ENCODE data around the gene TMC8. TPM values are rescaled to one million over a fixed set of nuclear protein-coding genes. Genes with fewer than 3 reads are reported as not detected.
"Not testable (repeated sequence)": the region's sequence is repeated elsewhere in the genome, so short reads cannot be mapped to it uniquely, and the experiment has no call there.

Gene TMC8
- total RNA-seq, 1 experiment from 2014 or later, result 4.6 TPM

DNA sequence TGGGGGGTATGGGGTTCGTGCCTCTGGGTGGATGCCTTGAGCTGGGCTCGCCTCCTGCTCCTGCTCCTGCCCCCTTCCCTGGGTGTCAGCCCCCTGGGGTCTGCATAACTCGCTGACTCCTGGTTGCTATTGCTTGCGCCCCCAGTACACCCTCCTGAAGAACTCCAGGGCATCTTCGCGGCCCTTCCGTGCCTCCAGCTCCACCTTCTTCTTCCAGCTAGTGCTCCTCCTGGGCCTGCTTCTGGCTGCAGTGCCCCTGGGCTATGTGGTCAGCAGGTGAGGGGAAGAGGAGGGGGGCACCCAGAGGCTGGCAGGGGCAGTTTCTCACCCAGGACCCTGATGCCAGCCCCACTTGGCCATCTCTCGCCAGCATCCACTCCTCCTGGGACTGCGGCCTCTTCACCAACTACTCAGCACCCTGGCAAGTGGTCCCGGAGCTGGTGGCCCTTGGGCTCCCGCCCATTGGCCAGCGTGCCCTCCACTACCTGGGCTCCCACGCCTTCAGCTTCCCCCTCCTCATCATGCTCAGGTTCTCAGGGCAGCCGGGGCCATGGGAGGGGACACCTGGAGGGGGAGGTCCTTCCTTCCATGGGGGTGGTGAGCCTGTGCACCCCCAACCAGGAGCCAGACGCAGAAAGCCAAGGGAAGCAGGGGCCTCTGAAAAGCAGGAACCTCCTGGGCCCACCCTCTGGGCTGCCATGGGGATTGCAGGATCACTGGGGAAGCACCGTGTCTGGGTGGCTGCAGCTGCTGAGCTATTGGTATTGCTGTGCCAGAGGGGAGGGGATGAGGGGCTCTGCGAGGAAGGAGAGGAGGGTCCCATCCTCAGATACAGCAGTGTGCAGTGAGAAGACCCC lies 7.9 kb downstream of the TMC8 start:
- Histone ChIP-seq H3K36me3 (ENCODE audit: low read depth, low read length) (no peaks in the 10 kb centered on the region), H4K20me1 (ENCODE audit: low read length) (no peaks in the 10 kb centered on the region), H3K4me1 (ENCODE audit: insufficient read depth, low read length) (peaks cover 28% of the 10 kb centered on the region), H3K4me2 (ENCODE audit: low read length) (no peak overlapping the region), H3K9me2 (replicated peaks; ENCODE audit: low read length) (no peaks in the 10 kb centered on the region), H3K9ac (ENCODE audit: low read length) (no peak overlapping the region), H3K27ac (ENCODE audit: low read length) (no peak overlapping the region), H3F3A (ENCODE audit: low read length, unreplicated experiment) (peaks cover 3% of the 10 kb centered on the region), H3K27me3 (ENCODE audit: low read length) (no peaks in the 10 kb centered on the region), H3K9me3 (ENCODE audit: low read length) (no peaks in the 10 kb centered on the region), H3K79me2 (ENCODE audit: low read length) (no peaks in the 10 kb centered on the region), H2AFZ (ENCODE audit: low read length) (no peak overlapping the region), H3K4me3 (ENCODE audit: low read length) (no peak overlapping the region)
- intact Hi-C loops (cut with micrococcal nuclease), result no loop called here
- DNase-seq (no peak), ATAC-seq (no peak)
- no TSS peak for BruUV-seq (replicated peaks)
- CTCF ChIA-PET, result no interaction called here
- POLR2A ChIA-PET (ENCODE audit: unreplicated experiment), result interaction anchor here (0.6 kb wide), 1 partner anchor 77 kb away, joined by 5 read pairs; no protein-coding TSS in a partner anchor
- TF ChIP-seq EZH2phosphoT487 (IDR thresholded peaks at IDR 0.05; ENCODE audit: borderline replicate concordance, low read length), result no peak
- no peak for TF ChIP-seq EZH2 (IDR thresholded peaks at IDR 0.05; ENCODE audit: low read length, unreplicated experiment)
- TF ChIP-seq, protein P1, sequence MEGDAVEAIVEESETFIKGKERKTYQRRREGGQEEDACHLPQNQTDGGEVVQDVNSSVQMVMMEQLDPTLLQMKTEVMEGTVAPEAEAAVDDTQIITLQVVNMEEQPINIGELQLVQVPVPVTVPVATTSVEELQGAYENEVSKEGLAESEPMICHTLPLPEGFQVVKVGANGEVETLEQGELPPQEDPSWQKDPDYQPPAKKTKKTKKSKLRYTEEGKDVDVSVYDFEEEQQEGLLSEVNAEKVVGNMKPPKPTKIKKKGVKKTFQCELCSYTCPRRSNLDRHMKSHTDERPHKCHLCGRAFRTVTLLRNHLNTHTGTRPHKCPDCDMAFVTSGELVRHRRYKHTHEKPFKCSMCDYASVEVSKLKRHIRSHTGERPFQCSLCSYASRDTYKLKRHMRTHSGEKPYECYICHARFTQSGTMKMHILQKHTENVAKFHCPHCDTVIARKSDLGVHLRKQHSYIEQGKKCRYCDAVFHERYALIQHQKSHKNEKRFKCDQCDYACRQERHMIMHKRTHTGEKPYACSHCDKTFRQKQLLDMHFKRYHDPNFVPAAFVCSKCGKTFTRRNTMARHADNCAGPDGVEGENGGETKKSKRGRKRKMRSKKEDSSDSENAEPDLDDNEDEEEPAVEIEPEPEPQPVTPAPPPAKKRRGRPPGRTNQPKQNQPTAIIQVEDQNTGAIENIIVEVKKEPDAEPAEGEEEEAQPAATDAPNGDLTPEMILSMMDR (conservative IDR thresholded peaks at IDR 0.05; ENCODE audit: low read depth, low read length), result no peak

DNA sequence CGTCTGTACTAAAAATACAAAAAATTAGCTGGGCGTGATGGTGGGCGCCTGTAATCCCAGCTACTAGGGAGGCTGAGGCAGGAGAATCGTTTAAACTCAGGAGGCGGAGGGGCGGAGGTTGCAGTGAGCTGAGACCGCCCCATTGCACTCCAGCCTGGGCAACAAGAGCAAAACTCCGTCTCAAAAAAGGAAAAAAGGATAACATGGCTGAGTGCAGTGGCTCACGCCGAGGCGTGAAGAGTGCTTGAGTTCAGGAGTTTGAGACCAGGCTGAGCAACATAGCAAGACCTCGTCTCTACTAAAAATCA lies 9.2 kb downstream of the TMC8 start:
- H3K36me3 ChIP-seq (ENCODE audit: low read depth, low read length); H4K20me1 ChIP-seq (ENCODE audit: low read length); BruUV-seq (replicated peaks); H3K79me2 ChIP-seq (ENCODE audit: low read length); ATAC-seq; H3K9me3 ChIP-seq (ENCODE audit: low read length); H3F3A ChIP-seq (ENCODE audit: low read length, unreplicated experiment); H3K9me2 ChIP-seq (replicated peaks; ENCODE audit: low read length); DNase-seq; H3K27me3 ChIP-seq (ENCODE audit: low read length): not testable (repeated sequence)
- Histone ChIP-seq H2AFZ (ENCODE audit: low read length) (peak overlapping the region; percentile 65), H3K4me2 (ENCODE audit: low read length) (peak overlapping the region; percentile 76), H3K9ac (ENCODE audit: low read length) (0 out of 2 replicates have a peak overlapping the region, but pooled peaks have one; percentile 1), H3K27ac (ENCODE audit: low read length) (peak overlapping the region; percentile 27), H3K4me1 (ENCODE audit: insufficient read depth, low read length) (peaks cover 42% of the 10 kb centered on the region), H3K4me3 (ENCODE audit: low read length) (peak overlapping the region; percentile 48)
- intact Hi-C loops (cut with micrococcal nuclease), result loop anchor here (1.0 to 2.0 kb wide), 2 partner anchors 29 to 47 kb away; partner anchors contain the start of genes AFMID, SYNGR2 and TK1
- CTCF ChIA-PET, result interaction anchor here (0.6 to 0.8 kb wide), 3 partner anchors 12 to 111 kb away, joined by 3 to 4 read pairs (median 4); no protein-coding TSS in a partner anchor
- POLR2A ChIA-PET (ENCODE audit: unreplicated experiment), result interaction anchor here (0.8 kb wide), 2 partner anchors 11 to 181 kb away, joined by 3 to 27 read pairs; partner anchors contain the start of genes TMC6 and TNRC6C

DNA sequence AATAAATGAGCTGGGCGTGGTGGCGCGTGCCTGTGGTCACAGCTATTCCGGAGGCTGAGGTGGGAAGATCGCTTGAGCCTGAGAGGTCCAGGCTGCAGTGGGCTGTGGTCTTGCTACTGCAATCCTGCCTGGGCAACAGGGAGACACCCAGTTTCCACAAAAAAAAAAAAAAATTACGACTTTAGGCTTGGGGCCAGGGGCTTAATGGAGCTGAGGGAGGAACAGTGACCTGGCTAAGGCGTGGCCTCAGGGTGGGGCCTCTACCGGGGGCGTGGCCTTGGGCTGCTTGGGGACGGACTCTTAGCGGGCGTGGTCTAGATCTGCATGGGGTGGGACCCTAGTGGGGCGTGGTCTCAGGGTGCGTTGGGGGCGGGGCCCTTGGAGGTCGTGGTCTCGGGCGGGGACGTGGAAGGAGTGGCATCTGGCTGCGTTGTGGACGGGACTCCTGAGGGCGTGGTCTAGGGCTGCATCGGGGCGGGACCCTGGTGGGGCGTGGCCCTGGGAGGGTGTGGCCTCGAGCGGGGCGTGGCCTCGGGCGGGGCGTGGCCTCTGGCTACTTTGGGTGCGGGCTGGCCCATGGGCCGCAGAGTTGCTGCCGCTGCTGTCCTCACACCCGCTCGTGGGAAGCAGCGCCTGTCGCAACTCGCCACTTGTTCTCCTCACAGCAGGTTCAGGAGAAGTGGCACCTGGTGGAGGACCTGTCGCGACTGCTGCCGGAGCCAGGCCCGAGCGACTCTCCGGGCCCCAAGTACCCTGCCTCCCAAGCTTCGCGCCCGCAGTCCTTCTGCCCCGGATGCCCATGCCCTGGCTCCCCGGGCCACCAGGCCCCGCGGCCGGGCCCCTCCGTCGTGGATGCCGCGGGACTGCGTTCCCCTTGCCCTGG lies 9.8 kb downstream of the TMC8 start:
- Histone ChIP-seq H3K27ac (ENCODE audit: low read length) (peak overlapping the region; percentile 95), H3K9ac (ENCODE audit: low read length) (peak overlapping the region; percentile 72), H3K4me1 (ENCODE audit: insufficient read depth, low read length) (peaks cover 48% of the 10 kb centered on the region), H3K9me3 (ENCODE audit: low read length) (no peaks in the 10 kb centered on the region), H4K20me1 (ENCODE audit: low read length) (no peaks in the 10 kb centered on the region), H3K27me3 (ENCODE audit: low read length) (no peaks in the 10 kb centered on the region), H3K9me2 (replicated peaks; ENCODE audit: low read length) (no peaks in the 10 kb centered on the region), H3K79me2 (ENCODE audit: low read length) (no peaks in the 10 kb centered on the region), H3F3A (ENCODE audit: low read length, unreplicated experiment) (no peaks in the 10 kb centered on the region), H3K36me3 (ENCODE audit: low read depth, low read length) (no peaks in the 10 kb centered on the region), H3K4me2 (ENCODE audit: low read length) (peak overlapping the region; percentile 79), H3K4me3 (ENCODE audit: low read length) (peak overlapping the region; percentile 64), H2AFZ (ENCODE audit: low read length) (peak overlapping the region; percentile 65)
- intact Hi-C loops (cut with micrococcal nuclease), result loop anchor here (1.0 to 2.0 kb wide), 2 partner anchors 28 to 47 kb away; partner anchors contain the start of genes AFMID, SYNGR2 and TK1
- ATAC-seq, result peak; percentile 76
- POLR2A ChIA-PET (ENCODE audit: unreplicated experiment), result interaction anchor here (0.6 to 0.8 kb wide), 6 partner anchors 9 to 290 kb away, joined by 3 to 27 read pairs (median 4); partner anchors contain the start of genes TMC6, TMC8 and TNRC6C
- DNase-seq, result peak; percentile 100
- TF ChIP-seq, protein P1 (conservative IDR thresholded peaks at IDR 0.05; ENCODE audit: low read depth, low read length), result no peak
- no peak for TF ChIP-seq EZH2 (IDR thresholded peaks at IDR 0.05; ENCODE audit: low read length, unreplicated experiment)
- TF ChIP-seq EZH2phosphoT487 (IDR thresholded peaks at IDR 0.05; ENCODE audit: borderline replicate concordance, low read length), result no peak
- no TSS peak for BruUV-seq (replicated peaks)
- CTCF ChIA-PET, result interaction anchor here (0.6 to 0.8 kb wide), 5 partner anchors 13 to 207 kb away, joined by 3 to 6 read pairs (median 4); no protein-coding TSS in a partner anchor

Measured in PC-3 (cell line).